ENCODE results near the gene SLIT3. TPM values are rescaled to one million over a fixed set of nuclear protein-coding genes. Genes with fewer than 3 reads are reported as not detected.

SLIT3 gene
- total and polyA plus RNA-seq, 4 donors: 18.1 to 22.5 (median 19.5) TPM

GRCh38 chr5:168987543-168988300 is 313.2 kb downstream of the SLIT3 start:
- Histone ChIP-seq H3K4me1 (ENCODE audit: control insufficient read depth, insufficient read depth, low read length) (peaks cover 7% of the 10 kb centered on the region), H3K36me3 (ENCODE audit: control insufficient read depth, insufficient read depth, low read length) (no peaks in the 10 kb centered on the region), H3K9me3 (ENCODE audit: control insufficient read depth, insufficient read depth, low read length) (no peaks in the 10 kb centered on the region), H3K27me3 (ENCODE audit: control insufficient read depth, insufficient read depth, low read length) (peaks cover 20% of the 10 kb centered on the region), H3K27ac (ENCODE audit: low read depth, low read length) (no peak overlapping the region), H3K4me3 (ENCODE audit: low read depth, low read length) (no peak overlapping the region)
- peak in 5 of 6 donors; percentile 56 to 94 (median 59) for DNase-seq (ENCODE audit: low read depth in 4 of 6, low spot score in 6 of 6)
- 56% methylated on average over 7 of the region's 11 CpGs for WGBS (ENCODE audit: insufficient coverage)

GRCh38 chr5:168985454-168985853 is 315.5 kb downstream of the SLIT3 start:
- Histone ChIP-seq H3K9me3 (ENCODE audit: control insufficient read depth, insufficient read depth, low read length) (no peaks in the 10 kb centered on the region), H3K4me1 (ENCODE audit: control insufficient read depth, insufficient read depth, low read length) (no peaks in the 10 kb centered on the region), H3K27me3 (ENCODE audit: control insufficient read depth, insufficient read depth, low read length) (peaks cover 17% of the 10 kb centered on the region), H3K36me3 (ENCODE audit: control insufficient read depth, insufficient read depth, low read length) (no peaks in the 10 kb centered on the region), H3K4me3 (ENCODE audit: low read depth, low read length) (no peak overlapping the region), H3K27ac (ENCODE audit: low read depth, low read length) (no peak overlapping the region)
- no peak for DNase-seq (ENCODE audit: low read depth in 4 of 6, low spot score in 6 of 6)
- 63% methylated on average over 5 of the region's 5 CpGs for WGBS (ENCODE audit: insufficient coverage)

GRCh38 chr5:168984135-168984675 is 316.7 kb downstream of the SLIT3 start:
- H3K4me1 ChIP-seq (ENCODE audit: control insufficient read depth, insufficient read depth, low read length): no peaks in the 10 kb centered on the region
- H3K4me3 ChIP-seq (ENCODE audit: low read depth, low read length): no peak overlapping the region
- WGBS (ENCODE audit: insufficient coverage): 77% methylated on average over 4 of the region's 5 CpGs
- H3K36me3 ChIP-seq (ENCODE audit: control insufficient read depth, insufficient read depth, low read length): no peaks in the 10 kb centered on the region
- no peak for DNase-seq (ENCODE audit: low read depth in 4 of 6, low spot score in 6 of 6)
- H3K9me3 ChIP-seq (ENCODE audit: control insufficient read depth, insufficient read depth, low read length): no peaks in the 10 kb centered on the region
- H3K27ac ChIP-seq (ENCODE audit: low read depth, low read length): no peak overlapping the region
- peaks cover 8% of the 10 kb centered on the region for H3K27me3 ChIP-seq (ENCODE audit: control insufficient read depth, insufficient read depth, low read length)

GRCh38 chr5:168979135-168979534 is 321.8 kb downstream of the SLIT3 start:
- H3K4me1 ChIP-seq (ENCODE audit: control insufficient read depth, insufficient read depth, low read length): no peaks in the 10 kb centered on the region
- no peak overlapping the region for H3K27ac ChIP-seq (ENCODE audit: low read depth, low read length)
- WGBS (ENCODE audit: insufficient coverage): 94% methylated on average over 4 of the region's 5 CpGs
- peaks cover 2% of the 10 kb centered on the region for H3K27me3 ChIP-seq (ENCODE audit: control insufficient read depth, insufficient read depth, low read length)
- no peak for DNase-seq (ENCODE audit: low read depth in 4 of 6, low spot score in 6 of 6)
- no peak overlapping the region for H3K4me3 ChIP-seq (ENCODE audit: low read depth, low read length)
- no peaks in the 10 kb centered on the region for H3K9me3 ChIP-seq (ENCODE audit: control insufficient read depth, insufficient read depth, low read length)
- no peaks in the 10 kb centered on the region for H3K36me3 ChIP-seq (ENCODE audit: control insufficient read depth, insufficient read depth, low read length)

GRCh38 chr5:168978500-168978899 is 322.4 kb downstream of the SLIT3 start:
- peaks cover 2% of the 10 kb centered on the region for H3K27me3 ChIP-seq (ENCODE audit: control insufficient read depth, insufficient read depth, low read length)
- DNase-seq (ENCODE audit: low read depth in 4 of 6, low spot score in 6 of 6): no peak
- no CpG with 5 or more reads among the region's 1 CpG for WGBS (ENCODE audit: insufficient coverage)
- no peak overlapping the region for H3K27ac ChIP-seq (ENCODE audit: low read depth, low read length)
- H3K4me1 ChIP-seq (ENCODE audit: control insufficient read depth, insufficient read depth, low read length): no peaks in the 10 kb centered on the region
- no peaks in the 10 kb centered on the region for H3K9me3 ChIP-seq (ENCODE audit: control insufficient read depth, insufficient read depth, low read length)
- H3K4me3 ChIP-seq (ENCODE audit: low read depth, low read length): no peak overlapping the region
- H3K36me3 ChIP-seq (ENCODE audit: control insufficient read depth, insufficient read depth, low read length): no peaks in the 10 kb centered on the region

- H3K27ac ChIP-seq (ENCODE audit: low read depth, low read length): no peak overlapping the region
Measured at GRCh38 chr5:168978015-168978414, 322.9 kb downstream of the SLIT3 start.

GRCh38 chr5:168976311-168976970 is 324.5 kb downstream of the SLIT3 start:
- H3K27ac ChIP-seq (ENCODE audit: low read depth, low read length): no peak overlapping the region
- no peaks in the 10 kb centered on the region for H3K36me3 ChIP-seq (ENCODE audit: control insufficient read depth, insufficient read depth, low read length)
- H3K9me3 ChIP-seq (ENCODE audit: control insufficient read depth, insufficient read depth, low read length): no peaks in the 10 kb centered on the region
- WGBS (ENCODE audit: insufficient coverage): no CpG with 5 or more reads among the region's 3 CpGs
- no peaks in the 10 kb centered on the region for H3K4me1 ChIP-seq (ENCODE audit: control insufficient read depth, insufficient read depth, low read length)
- peak in 1 of 6 donors; percentile 67 for DNase-seq (ENCODE audit: low read depth in 4 of 6, low spot score in 6 of 6)
- H3K4me3 ChIP-seq (ENCODE audit: low read depth, low read length): no peak overlapping the region
- peaks cover 2% of the 10 kb centered on the region for H3K27me3 ChIP-seq (ENCODE audit: control insufficient read depth, insufficient read depth, low read length)

More at GRCh38 chr5:168978015-168978414, 322.9 kb downstream of the SLIT3 start:
- no peak for DNase-seq (ENCODE audit: low read depth in 4 of 6, low spot score in 6 of 6)
- Histone ChIP-seq H3K4me3 (ENCODE audit: low read depth, low read length) (no peak overlapping the region), H3K9me3 (ENCODE audit: control insufficient read depth, insufficient read depth, low read length) (no peaks in the 10 kb centered on the region), H3K27me3 (ENCODE audit: control insufficient read depth, insufficient read depth, low read length) (peaks cover 2% of the 10 kb centered on the region), H3K36me3 (ENCODE audit: control insufficient read depth, insufficient read depth, low read length) (no peaks in the 10 kb centered on the region), H3K4me1 (ENCODE audit: control insufficient read depth, insufficient read depth, low read length) (no peaks in the 10 kb centered on the region)
- 83% methylated on average over 1 of the region's 3 CpGs for WGBS (ENCODE audit: insufficient coverage)

- DNase-seq (ENCODE audit: low read depth in 4 of 6, low spot score in 6 of 6): no peak
- 100% methylated on average over 1 of the region's 3 CpGs for whole genome bisulfite sequencing (ENCODE audit: insufficient coverage)
- H3K9me3 ChIP-seq (ENCODE audit: control insufficient read depth, insufficient read depth, low read length): no peaks in the 10 kb centered on the region
Measured at GRCh38 chr5:168975331-168975730, 325.6 kb downstream of the SLIT3 start.

GRCh38 chr5:168974082-168974481 is 326.9 kb downstream of the SLIT3 start:
- DNase-seq (ENCODE audit: low read depth in 4 of 6, low spot score in 6 of 6): no peak
- Histone ChIP-seq H3K27ac (ENCODE audit: low read depth, low read length) (no peak overlapping the region), H3K9me3 (ENCODE audit: control insufficient read depth, insufficient read depth, low read length) (no peaks in the 10 kb centered on the region), H3K4me3 (ENCODE audit: low read depth, low read length) (no peak overlapping the region), H3K36me3 (ENCODE audit: control insufficient read depth, insufficient read depth, low read length) (no peaks in the 10 kb centered on the region), H3K27me3 (ENCODE audit: control insufficient read depth, insufficient read depth, low read length) (peaks cover 2% of the 10 kb centered on the region), H3K4me1 (ENCODE audit: control insufficient read depth, insufficient read depth, low read length) (no peaks in the 10 kb centered on the region)
- WGBS (ENCODE audit: insufficient coverage): 93% methylated on average over 2 of the region's 2 CpGs

More at GRCh38 chr5:168975331-168975730, 325.6 kb downstream of the SLIT3 start:
- no peaks in the 10 kb centered on the region for H3K4me1 ChIP-seq (ENCODE audit: control insufficient read depth, insufficient read depth, low read length)
- H3K27ac ChIP-seq (ENCODE audit: low read depth, low read length): no peak overlapping the region
- H3K36me3 ChIP-seq (ENCODE audit: control insufficient read depth, insufficient read depth, low read length): no peaks in the 10 kb centered on the region
- H3K27me3 ChIP-seq (ENCODE audit: control insufficient read depth, insufficient read depth, low read length): peaks cover 2% of the 10 kb centered on the region
- H3K4me3 ChIP-seq (ENCODE audit: low read depth, low read length): no peak overlapping the region
